Activated CD4-positive, alpha-beta T cell treated with anti-CD3 and anti-CD28 coated beads, Interleukin-2, amount 10 ng/mL, durations not matched to agents 24 days and 14 days (primary cell): ENCODE results near the gene DTNA. TPM values are rescaled to one million over a fixed set of nuclear protein-coding genes. Genes with fewer than 3 reads are reported as not detected.
"Not testable (repeated sequence)": the region's sequence is repeated elsewhere in the genome, so short reads cannot be mapped to it uniquely, and the experiment has no call there.

Source experiments
- DNase-seq: peaks from one replicate; pipeline ENCODE4 v3.0.0; 2022
- H3K27ac Mint-ChIP-seq: one replicate; pipeline ENCODE4 v1.8.0; 2022; ENCODE audit warnings: mild to moderate bottlenecking, mixed read lengths
- H3K27me3 Mint-ChIP-seq: one replicate; pipeline ENCODE4 v1.8.0; 2022; ENCODE audit warnings: mixed read lengths
- H3K36me3 Mint-ChIP-seq: one replicate; pipeline ENCODE4 v1.8.0; 2022; ENCODE audit warnings: low read depth, mild to moderate bottlenecking, mixed read lengths
- H3K4me1 Mint-ChIP-seq: one replicate; pipeline ENCODE4 v1.8.0; 2021; ENCODE audit warnings: mixed read lengths
- H3K4me3 Mint-ChIP-seq: one replicate; pipeline ENCODE4 v1.8.0; 2022; ENCODE audit warnings: mild to moderate bottlenecking, moderate library complexity, mixed read lengths
- H3K9me3 Mint-ChIP-seq: one replicate; pipeline ENCODE4 v1.8.0; 2021; ENCODE audit warnings: mixed read lengths
- intact Hi-C: fragments of 100-400 bp; cut with micrococcal nuclease; formaldehyde crosslinking; loops from one replicate; pipeline ENCODE4 v1.15.1; 2023
- total RNA-seq: library from RNA; stranded (reverse); gene quantifications from 2 replicates; pipeline ENCODE4 v1.2.3, GENCODE V29; 2022

The DTNA gene
- not detected in 2 replicates for total RNA-seq

GRCh38 chr18:34709750-34710441 is at the start of gene DTNA:
Gene DTNA (plus strand): TSS chr18:34710298. CDS start chr18:34755977, 45,679 bp downstream.
- Mint-ChIP-seq H3K27me3 (no peaks in the 10 kb centered on the region), H3K36me3 (no peaks in the 10 kb centered on the region), H3K4me1 (peaks cover 1% of the 10 kb centered on the region), H3K4me3 (no peak within 1 kb of the TSS), H3K27ac (no peak within 1 kb of the TSS), H3K9me3 (no peaks in the 10 kb centered on the region)
- no peak for DNase-seq
- intact Hi-C loops, result no loop called here

- Mint-ChIP-seq H3K27me3 (peaks cover 19% of the 10 kb centered on the region), H3K9me3 (no peaks in the 10 kb centered on the region), H3K4me3 (no peak overlapping the region), H3K27ac (no peak overlapping the region), H3K4me1 (no peaks in the 10 kb centered on the region), H3K36me3 (no peaks in the 10 kb centered on the region)
- intact Hi-C loops, result no loop called here
- no peak for DNase-seq
Measured at GRCh38 chr18:34660572-34660971, 49.5 kb upstream of the DTNA start.

- H3K36me3 Mint-ChIP-seq, result no peaks in the 10 kb centered on the region
- peaks cover 19% of the 10 kb centered on the region for H3K27me3 Mint-ChIP-seq
- H3K4me3 Mint-ChIP-seq, result no peak overlapping the region
- DNase-seq, result peak; percentile 60
- H3K9me3 Mint-ChIP-seq, result no peaks in the 10 kb centered on the region
- H3K27ac Mint-ChIP-seq, result no peak overlapping the region
- intact Hi-C loops, result loop anchor here (1.0 kb wide), 1 partner anchor 127 kb away; no protein-coding TSS in a partner anchor
- no peaks in the 10 kb centered on the region for H3K4me1 Mint-ChIP-seq
Measured at GRCh38 chr18:34661464-34662087, 48.5 kb upstream of the DTNA start.

GRCh38 chr18:34676816-34677574 is 33.1 kb upstream of the DTNA start:
- Mint-ChIP-seq H3K27ac (no peak overlapping the region), H3K4me1 (no peaks in the 10 kb centered on the region), H3K4me3 (no peak overlapping the region), H3K9me3 (no peaks in the 10 kb centered on the region), H3K27me3 (no peaks in the 10 kb centered on the region), H3K36me3 (no peaks in the 10 kb centered on the region)
- intact Hi-C loops, result no loop called here
- DNase-seq, result no peak

GRCh38 chr18:34689750-34690149 is 20.3 kb upstream of the DTNA start:
- H3K9me3 Mint-ChIP-seq, H3K36me3 Mint-ChIP-seq, H3K27ac Mint-ChIP-seq, H3K4me3 Mint-ChIP-seq, H3K4me1 Mint-ChIP-seq, H3K27me3 Mint-ChIP-seq, intact Hi-C loops, DNase-seq: not testable (repeated sequence)

GRCh38 chr18:34691614-34692013 is 18.5 kb upstream of the DTNA start:
- H3K4me1 Mint-ChIP-seq, result no peaks in the 10 kb centered on the region
- no peak overlapping the region for H3K4me3 Mint-ChIP-seq
- H3K36me3 Mint-ChIP-seq, result no peaks in the 10 kb centered on the region
- intact Hi-C loops, result no loop called here
- no peak for DNase-seq
- no peaks in the 10 kb centered on the region for H3K27me3 Mint-ChIP-seq
- no peak overlapping the region for H3K27ac Mint-ChIP-seq
- H3K9me3 Mint-ChIP-seq, result no peaks in the 10 kb centered on the region

GRCh38 chr18:34694591-34695165 is 15.4 kb upstream of the DTNA start:
- H3K4me1 Mint-ChIP-seq, result no peaks in the 10 kb centered on the region
- DNase-seq, result no peak
- H3K27me3 Mint-ChIP-seq, result no peaks in the 10 kb centered on the region
- no peak overlapping the region for H3K27ac Mint-ChIP-seq
- no peak overlapping the region for H3K4me3 Mint-ChIP-seq
- intact Hi-C loops, result no loop called here
- no peaks in the 10 kb centered on the region for H3K9me3 Mint-ChIP-seq
- no peaks in the 10 kb centered on the region for H3K36me3 Mint-ChIP-seq

- Mint-ChIP-seq H3K27ac (no peak overlapping the region), H3K4me1 (no peaks in the 10 kb centered on the region), H3K9me3 (no peaks in the 10 kb centered on the region), H3K4me3 (no peak overlapping the region), H3K36me3 (no peaks in the 10 kb centered on the region), H3K27me3 (no peaks in the 10 kb centered on the region)
- no peak for DNase-seq
- intact Hi-C loops, result no loop called here
Measured at GRCh38 chr18:34695310-34695709, 14.8 kb upstream of the DTNA start.

- no peaks in the 10 kb centered on the region for H3K4me1 Mint-ChIP-seq
- H3K27ac Mint-ChIP-seq, result no peak overlapping the region
Measured at GRCh38 chr18:34696671-34697070, 13.4 kb upstream of the DTNA start.

GRCh38 chr18:34697233-34697632 is 12.9 kb upstream of the DTNA start:
- no peak overlapping the region for H3K27ac Mint-ChIP-seq
- no peaks in the 10 kb centered on the region for H3K27me3 Mint-ChIP-seq
- DNase-seq, result no peak
- H3K4me1 Mint-ChIP-seq, result no peaks in the 10 kb centered on the region
- H3K4me3 Mint-ChIP-seq, result no peak overlapping the region
- H3K9me3 Mint-ChIP-seq, result no peaks in the 10 kb centered on the region
- H3K36me3 Mint-ChIP-seq, result no peaks in the 10 kb centered on the region
- intact Hi-C loops, result no loop called here

More at GRCh38 chr18:34696671-34697070, 13.4 kb upstream of the DTNA start:
- DNase-seq, result no peak
- Mint-ChIP-seq H3K4me3 (no peak overlapping the region), H3K9me3 (no peaks in the 10 kb centered on the region), H3K27me3 (no peaks in the 10 kb centered on the region), H3K36me3 (no peaks in the 10 kb centered on the region)
- intact Hi-C loops, result no loop called here

- no peaks in the 10 kb centered on the region for H3K4me1 Mint-ChIP-seq
- H3K27me3 Mint-ChIP-seq, result no peaks in the 10 kb centered on the region
- H3K27ac Mint-ChIP-seq, result no peak overlapping the region
- no peak overlapping the region for H3K4me3 Mint-ChIP-seq
- intact Hi-C loops, result no loop called here
- H3K36me3 Mint-ChIP-seq, result no peaks in the 10 kb centered on the region
- no peaks in the 10 kb centered on the region for H3K9me3 Mint-ChIP-seq
- DNase-seq, result no peak
Measured at GRCh38 chr18:34697891-34698290, 12.2 kb upstream of the DTNA start.

GRCh38 chr18:34701911-34702310 is 8.2 kb upstream of the DTNA start:
- Mint-ChIP-seq H3K27me3 (no peaks in the 10 kb centered on the region), H3K27ac (no peak overlapping the region), H3K4me1 (no peaks in the 10 kb centered on the region), H3K9me3 (no peaks in the 10 kb centered on the region), H3K36me3 (no peaks in the 10 kb centered on the region), H3K4me3 (no peak overlapping the region)
- intact Hi-C loops, result no loop called here
- DNase-seq, result no peak

- Mint-ChIP-seq H3K27me3 (no peaks in the 10 kb centered on the region), H3K9me3 (no peaks in the 10 kb centered on the region), H3K4me1 (no peaks in the 10 kb centered on the region), H3K36me3 (no peaks in the 10 kb centered on the region), H3K4me3 (no peak overlapping the region), H3K27ac (no peak overlapping the region)
- DNase-seq, result no peak
- intact Hi-C loops, result no loop called here
Measured at GRCh38 chr18:34702814-34703213, 7.3 kb upstream of the DTNA start.

- H3K4me3 Mint-ChIP-seq, result no peak overlapping the region
- H3K4me1 Mint-ChIP-seq, result no peaks in the 10 kb centered on the region
- DNase-seq, result no peak
- intact Hi-C loops, result no loop called here
- no peak overlapping the region for H3K27ac Mint-ChIP-seq
- no peaks in the 10 kb centered on the region for H3K9me3 Mint-ChIP-seq
- H3K27me3 Mint-ChIP-seq, result no peaks in the 10 kb centered on the region
- H3K36me3 Mint-ChIP-seq, result no peaks in the 10 kb centered on the region
Measured at GRCh38 chr18:34704074-34704473, 6.0 kb upstream of the DTNA start.
